BLaER1 treated with 17β-estradiol and CSF1 and Interleukin-3, amounts not matched to agents 10 nM and 100 nM (cell line): ENCODE measurements around the gene SETD3.

Experiments used
- H3K27ac ChIP-seq, 11 experiments: shearing (Covaris generic); formaldehyde crosslinking; 2 replicates each; pipeline ENCODE4 v1.8.1; 2022
- H3K27me3 ChIP-seq, 11 experiments: shearing (Covaris generic); formaldehyde crosslinking; 2 replicates each; pipeline ENCODE4 v1.8.1; 2022
- H3K36me3 ChIP-seq, 11 experiments: shearing (Covaris generic); formaldehyde crosslinking; 2 replicates each; pipeline ENCODE4 v1.8.1; 2022
- H3K4me1 ChIP-seq, 10 experiments: shearing (Covaris generic); formaldehyde crosslinking; 2 replicates each; pipeline ENCODE4 v1.8.1; 2022
- H3K4me2 ChIP-seq, 11 experiments: shearing (Covaris generic); formaldehyde crosslinking; 2 replicates each; pipeline ENCODE4 v1.8.1; 2022
- H3K4me3 ChIP-seq, 10 experiments: shearing (Covaris generic); formaldehyde crosslinking; 2 replicates each; pipeline ENCODE4 v1.8.1; 2022
- H3K9ac ChIP-seq, 11 experiments: shearing (Covaris generic); formaldehyde crosslinking; 2 replicates each; pipeline ENCODE4 v1.8.1; 2022
- H3K9me3 ChIP-seq, 11 experiments: shearing (Covaris generic); formaldehyde crosslinking; replicated peaks in 1 of 11; 2 replicates each; pipeline ENCODE4 v1.8.1; 2022
- H4K20me1 ChIP-seq, 11 experiments: shearing (Covaris generic); formaldehyde crosslinking; 2 replicates each; pipeline ENCODE4 v1.8.1; 2022
- Cebpa-rat ChIP-seq, 11 experiments: shearing (Covaris generic); IDR thresholded peaks; 2 replicates each; pipeline ENCODE4 v1.8.1; 2022

The SETD3 gene

GRCh38 chr14:99484106-99484505 lies 3.4 kb upstream of the SETD3 start:
- H3K4me3 ChIP-seq, result no peak overlapping the region
- H3K4me2 ChIP-seq, result peak overlapping the region in 1 of 11 experiments; percentile 96; a peak in 1 of 22 replicates
- no peak overlapping the region for H3K27ac ChIP-seq
- no peaks in the 10 kb centered on the region for H3K9me3 ChIP-seq
- no peaks in the 10 kb centered on the region for H3K27me3 ChIP-seq
- peaks cover 37 to 54% (median 42%) of the 10 kb centered on the region in 10 experiments for H3K4me1 ChIP-seq
- no peak for TF ChIP-seq Cebpa-rat (IDR thresholded peaks at IDR 0.05)
- no peaks in the 10 kb centered on the region for H3K36me3 ChIP-seq
- no peak overlapping the region for H3K9ac ChIP-seq
- peaks cover 80 to 93% (median 85%) of the 10 kb centered on the region in 11 experiments for H4K20me1 ChIP-seq

GRCh38 chr14:99481745-99482099 lies 1.1 kb upstream of the SETD3 start:
- Histone ChIP-seq H3K4me2 (peak overlapping the region; percentile 83 to 99 (median 92)), H3K4me3 (peak overlapping the region; percentile 84 to 96 (median 92)), H3K9me3 (no peaks in the 10 kb centered on the region), H3K9ac (peak overlapping the region; percentile 85 to 97 (median 93)), H3K4me1 (peaks cover 46 to 74% (median 57%) of the 10 kb centered on the region in 10 experiments), H3K27me3 (no peaks in the 10 kb centered on the region), H4K20me1 (peaks cover 75 to 93% (median 85%) of the 10 kb centered on the region in 11 experiments), H3K27ac (peak overlapping the region; percentile 81 to 94 (median 90)), H3K36me3 (peaks cover 0 to 8% (median 0%) of the 10 kb centered on the region in 11 experiments; a peak in 2 of 22 replicates)
- TF ChIP-seq Cebpa-rat (IDR thresholded peaks at IDR 0.05), result no peak

GRCh38 chr14:99480917-99481744 lies 472 bp upstream of the SETD3 start, which contains the start of gene CCNK:
Gene CCNK (plus strand): TSS chr14:99481409. CDS start chr14:99492678, 11,269 bp downstream.
- Histone ChIP-seq H3K27me3 (no peaks in the 10 kb centered on the region), H3K4me3 (peak within 1 kb of the TSS; percentile 89 to 98 (median 95)), H3K4me2 (peak within 1 kb of the TSS; percentile 87 to 99 (median 96)), H4K20me1 (peaks cover 72 to 93% (median 85%) of the 10 kb centered on the region in 11 experiments), H3K4me1 (peaks cover 43 to 76% (median 57%) of the 10 kb centered on the region in 10 experiments), H3K36me3 (peaks cover 0 to 8% (median 0%) of the 10 kb centered on the region in 11 experiments; a peak in 2 of 22 replicates), H3K9me3 (no peaks in the 10 kb centered on the region), H3K9ac (peak within 1 kb of the TSS; percentile 92 to 98 (median 95)), H3K27ac (peak within 1 kb of the TSS; percentile 90 to 97 (median 94))
- peak in 9 of 11 experiments; percentile 60 to 88 (median 81); a peak in 16 of 22 replicates for TF ChIP-seq Cebpa-rat (IDR thresholded peaks at IDR 0.05)

GRCh38 chr14:99479160-99479905 lies 1.3 kb downstream of the SETD3 start:
- Histone ChIP-seq H3K9me3 (no peaks in the 10 kb centered on the region), H3K4me3 (peak overlapping the region; percentile 89 to 98 (median 95)), H3K27ac (peak overlapping the region; percentile 86 to 97 (median 94)), H3K27me3 (no peaks in the 10 kb centered on the region), H4K20me1 (peaks cover 72 to 92% (median 85%) of the 10 kb centered on the region in 11 experiments), H3K36me3 (peaks cover 0 to 8% (median 0%) of the 10 kb centered on the region in 11 experiments; a peak in 2 of 22 replicates), H3K4me2 (peak overlapping the region; percentile 80 to 98 (median 91)), H3K9ac (peak overlapping the region; percentile 92 to 98 (median 95)), H3K4me1 (peaks cover 43 to 71% (median 54%) of the 10 kb centered on the region in 10 experiments)
- no peak for TF ChIP-seq Cebpa-rat (IDR thresholded peaks at IDR 0.05)

- H3K27ac ChIP-seq, result no peak overlapping the region; a peak in 1 of 22 replicates
- TF ChIP-seq Cebpa-rat (IDR thresholded peaks at IDR 0.05), result no peak
- H3K27me3 ChIP-seq, result no peaks in the 10 kb centered on the region
- H3K9ac ChIP-seq, result peak overlapping the region in 6 of 11 experiments; percentile 94 to 98 (median 95); a peak in 5 of 22 replicates
- peaks cover 0 to 8% (median 0%) of the 10 kb centered on the region in 11 experiments; a peak in 3 of 22 replicates for H3K36me3 ChIP-seq
- H3K4me2 ChIP-seq, result peak overlapping the region; percentile 80 to 98 (median 91)
- H3K4me1 ChIP-seq, result peaks cover 39 to 69% (median 49%) of the 10 kb centered on the region in 10 experiments
- H3K9me3 ChIP-seq, result no peaks in the 10 kb centered on the region
- H3K4me3 ChIP-seq, result peak overlapping the region in 1 of 10 experiments; percentile 96; a peak in 1 of 20 replicates
- peaks cover 72 to 92% (median 85%) of the 10 kb centered on the region in 11 experiments for H4K20me1 ChIP-seq
These were observed 2.5 kb downstream of the SETD3 start for GRCh38 chr14:99478128-99478527.

GRCh38 chr14:99476864-99477263 lies 3.8 kb downstream of the SETD3 start:
- Histone ChIP-seq H3K27me3 (no peaks in the 10 kb centered on the region), H3K4me1 (peaks cover 28 to 61% (median 40%) of the 10 kb centered on the region in 10 experiments), H3K4me3 (no peak overlapping the region), H3K36me3 (peaks cover 0 to 8% (median 0%) of the 10 kb centered on the region in 11 experiments; a peak in 3 of 22 replicates), H4K20me1 (peaks cover 73 to 92% (median 85%) of the 10 kb centered on the region in 11 experiments), H3K4me2 (peak overlapping the region; percentile 8 to 95 (median 79); a peak in 17 of 22 replicates), H3K9me3 (no peaks in the 10 kb centered on the region), H3K9ac (peak overlapping the region in 2 of 11 experiments; percentile 31 to 32; a peak in 2 of 22 replicates), H3K27ac (peak overlapping the region in 6 of 11 experiments; percentile 6 to 51 (median 23); a peak in 11 of 22 replicates)
- TF ChIP-seq Cebpa-rat (IDR thresholded peaks at IDR 0.05), result no peak

- Histone ChIP-seq H3K4me1 (peaks cover 28 to 64% (median 41%) of the 10 kb centered on the region in 10 experiments), H3K9ac (no peak overlapping the region), H3K9me3 (no peaks in the 10 kb centered on the region), H3K4me2 (peak overlapping the region in 4 of 11 experiments; percentile 79 to 91 (median 84); a peak in 6 of 22 replicates), H3K27ac (no peak overlapping the region), H4K20me1 (peaks cover 85 to 99% (median 94%) of the 10 kb centered on the region in 11 experiments), H3K27me3 (no peaks in the 10 kb centered on the region), H3K36me3 (peaks cover 0 to 8% (median 0%) of the 10 kb centered on the region in 11 experiments; a peak in 3 of 22 replicates), H3K4me3 (no peak overlapping the region)
- no peak for TF ChIP-seq Cebpa-rat (IDR thresholded peaks at IDR 0.05)
These were observed 5.0 kb downstream of the SETD3 start for GRCh38 chr14:99475660-99476059.

- H4K20me1 ChIP-seq, result peaks cover 90 to 100% (median 98%) of the 10 kb centered on the region in 11 experiments
- H3K9me3 ChIP-seq, result no peaks in the 10 kb centered on the region
- H3K4me1 ChIP-seq, result peaks cover 30 to 69% (median 45%) of the 10 kb centered on the region in 10 experiments
- H3K27ac ChIP-seq, result no peak overlapping the region
- peaks cover 0 to 8% (median 0%) of the 10 kb centered on the region in 11 experiments; a peak in 3 of 22 replicates for H3K36me3 ChIP-seq
- no peak for TF ChIP-seq Cebpa-rat (IDR thresholded peaks at IDR 0.05)
- H3K4me2 ChIP-seq, result peak overlapping the region in 2 of 11 experiments; percentile 10 to 79; a peak in 2 of 22 replicates
- H3K27me3 ChIP-seq, result no peaks in the 10 kb centered on the region
- no peak overlapping the region for H3K4me3 ChIP-seq
- H3K9ac ChIP-seq, result no peak overlapping the region
These were observed 5.5 kb downstream of the SETD3 start for GRCh38 chr14:99475179-99475578.
